DMS 273 (cell line): ENCODE results near the gene UBAP1L.

Experiments
- DNase-seq: peaks from one replicate; lab custom pipeline; 2025; ENCODE audit not compliant: unreplicated experiment; lab: John Stamatoyannopoulos, UW

The UBAP1L gene

DNA sequence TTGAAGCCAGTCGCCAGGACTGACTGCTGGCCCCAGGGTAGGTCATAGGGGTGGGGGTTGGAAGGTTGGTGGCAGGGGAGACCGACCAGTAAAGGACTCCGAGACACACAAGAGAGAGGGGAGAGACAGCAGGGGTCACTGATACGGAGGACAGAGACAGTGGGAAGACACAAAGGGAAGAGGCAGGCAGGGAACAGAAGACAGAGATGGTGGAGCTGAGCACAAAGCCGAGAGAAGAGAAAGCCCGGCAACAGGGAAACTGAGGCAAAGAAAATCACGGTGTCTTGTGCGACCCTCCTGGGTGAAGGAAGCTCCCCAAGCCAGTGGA is 47.7 kb downstream of the UBAP1L start:
- DNase-seq = no peak

- DNase-seq = no peak
These were observed 48.2 kb downstream of the UBAP1L start for GRCh38 chr15:65066635-65067316.

DNA sequence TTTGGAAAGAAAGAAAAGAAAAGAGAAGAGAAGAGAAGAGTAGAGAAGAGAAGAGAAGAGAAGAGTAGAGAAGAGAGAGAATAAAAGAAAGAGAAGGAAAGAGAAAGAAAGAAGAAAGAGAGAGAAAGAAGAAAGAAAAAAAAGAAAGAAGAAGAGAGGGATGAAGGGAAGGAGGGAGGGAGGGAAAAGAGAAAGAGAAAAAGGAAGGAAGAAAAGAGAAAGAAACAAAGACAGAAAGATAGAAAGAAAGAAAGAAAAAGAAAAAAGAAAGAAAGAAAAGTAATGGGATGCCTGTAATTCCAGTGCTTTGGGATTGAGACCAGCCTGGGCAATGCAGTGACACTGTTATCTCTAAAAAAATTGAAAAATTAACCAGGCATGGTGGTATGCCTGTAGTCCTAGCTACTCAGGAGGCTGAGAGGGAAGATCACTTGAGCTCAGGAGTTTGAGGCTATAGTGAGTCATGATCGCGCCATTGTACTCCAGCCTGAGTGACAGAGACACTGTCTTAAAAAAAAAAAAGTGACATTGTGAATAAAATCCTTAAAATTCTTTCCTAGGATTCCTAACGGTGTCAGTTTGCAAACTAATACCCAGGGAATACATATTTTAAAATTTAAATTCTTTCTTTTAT is 48.9 kb downstream of the UBAP1L start:
- no peak for DNase-seq

DNA sequence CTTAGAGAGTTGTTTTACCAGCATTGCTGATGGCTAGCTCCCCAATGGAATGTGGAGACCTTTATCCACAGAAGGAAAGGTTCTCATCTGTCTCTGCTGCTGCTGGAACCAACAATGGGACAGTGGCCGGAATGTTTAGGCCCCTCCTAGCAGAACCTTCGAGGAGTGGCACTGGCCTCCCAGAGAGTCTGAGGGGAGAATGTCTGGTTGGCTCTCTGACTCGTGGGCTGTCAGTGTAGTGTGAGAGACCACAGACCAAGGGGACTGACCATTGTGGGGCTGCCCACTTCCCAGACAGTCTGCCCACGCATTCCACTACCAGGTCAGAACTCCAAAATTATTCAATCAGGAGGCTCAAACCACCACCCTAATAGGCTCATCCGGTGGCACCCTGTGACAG is 52.3 kb downstream of the UBAP1L start:
- DNase-seq = no peak

DNA sequence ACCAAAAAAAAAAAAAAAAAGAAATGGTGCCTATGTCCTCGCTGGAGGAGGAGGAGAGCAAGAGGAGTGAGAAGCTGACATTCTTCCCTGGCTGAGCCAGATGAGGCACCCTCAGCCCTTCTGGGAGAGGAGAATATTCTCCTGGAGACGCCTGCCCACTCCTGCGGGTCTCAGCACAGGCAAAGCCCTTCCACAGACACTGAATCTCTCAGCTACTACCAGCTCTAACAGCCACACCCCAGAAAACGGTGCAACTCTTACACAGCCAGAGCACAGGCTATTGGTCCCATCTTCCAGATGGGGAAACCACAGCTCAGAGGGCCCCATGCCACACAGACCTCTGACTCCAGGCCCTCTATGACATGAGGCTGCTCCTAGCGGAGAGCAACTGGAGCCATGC is 52.9 kb downstream of the UBAP1L start:
- no peak for DNase-seq

GRCh38 chr15:65060641-65061397 is 54.2 kb downstream of the UBAP1L start:
- no peak for DNase-seq

DNA sequence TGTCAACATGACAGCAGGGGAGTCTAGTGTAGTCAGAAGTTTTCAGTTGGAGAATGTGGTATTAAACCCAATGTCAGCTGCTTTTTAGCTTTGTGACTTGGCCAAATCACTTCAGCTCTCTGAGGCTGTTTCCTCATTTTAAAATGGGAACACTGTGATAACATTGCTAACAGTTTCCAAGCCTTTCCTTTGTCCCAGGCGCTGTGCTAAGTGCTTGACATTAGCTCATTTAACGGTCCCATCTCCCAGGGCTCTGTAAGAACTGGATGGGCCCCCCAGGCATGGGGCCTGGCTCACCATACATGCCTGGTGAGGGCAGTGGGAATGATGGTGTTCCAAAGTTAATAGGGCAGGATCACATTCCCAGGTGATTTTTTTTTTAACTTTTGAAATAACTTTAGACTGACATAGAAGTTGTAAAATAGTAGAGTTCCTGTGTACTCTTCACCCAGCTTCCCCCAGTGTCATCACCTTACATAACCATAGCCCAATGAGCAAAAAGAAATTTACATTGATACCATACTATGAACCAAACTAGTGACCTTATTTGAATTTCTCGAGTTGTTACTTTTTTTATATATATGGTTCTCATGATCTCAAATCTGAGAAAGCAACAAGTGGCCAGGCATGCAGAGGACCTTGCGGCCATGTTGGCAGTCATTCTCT is 54.9 kb downstream of the UBAP1L start:
- no peak for DNase-seq

- no peak for DNase-seq
These were observed 55.6 kb downstream of the UBAP1L start for GRCh38 chr15:65059369-65059750.

- DNase-seq = no peak
These were observed 56.3 kb downstream of the UBAP1L start for GRCh38 chr15:65058394-65059368.

DNA sequence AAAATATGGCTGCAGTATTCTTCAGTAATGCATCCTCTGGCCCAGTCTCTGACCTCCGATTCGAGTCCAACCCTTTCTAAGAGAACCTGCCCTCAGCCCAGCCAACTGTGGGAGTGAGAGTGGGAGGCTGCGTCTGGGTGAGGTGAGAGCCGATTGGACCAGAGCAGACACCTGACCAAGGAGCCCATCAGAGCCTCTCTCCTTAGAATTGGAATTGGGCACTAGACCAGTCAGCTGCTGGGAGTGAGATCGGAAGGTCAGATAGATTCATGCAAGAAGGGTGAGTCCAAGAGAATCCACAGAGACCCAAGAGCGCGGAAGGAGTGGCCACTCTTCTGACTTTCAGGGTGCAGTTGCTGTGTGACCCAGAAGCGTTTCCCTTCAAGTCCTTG is 57.5 kb downstream of the UBAP1L start:
- no peak for DNase-seq

GRCh38 chr15:65056868-65057548 is 58.0 kb downstream of the UBAP1L start:
- DNase-seq = no peak

- DNase-seq = no peak
These were observed 58.9 kb downstream of the UBAP1L start for GRCh38 chr15:65056106-65056505.

DNA sequence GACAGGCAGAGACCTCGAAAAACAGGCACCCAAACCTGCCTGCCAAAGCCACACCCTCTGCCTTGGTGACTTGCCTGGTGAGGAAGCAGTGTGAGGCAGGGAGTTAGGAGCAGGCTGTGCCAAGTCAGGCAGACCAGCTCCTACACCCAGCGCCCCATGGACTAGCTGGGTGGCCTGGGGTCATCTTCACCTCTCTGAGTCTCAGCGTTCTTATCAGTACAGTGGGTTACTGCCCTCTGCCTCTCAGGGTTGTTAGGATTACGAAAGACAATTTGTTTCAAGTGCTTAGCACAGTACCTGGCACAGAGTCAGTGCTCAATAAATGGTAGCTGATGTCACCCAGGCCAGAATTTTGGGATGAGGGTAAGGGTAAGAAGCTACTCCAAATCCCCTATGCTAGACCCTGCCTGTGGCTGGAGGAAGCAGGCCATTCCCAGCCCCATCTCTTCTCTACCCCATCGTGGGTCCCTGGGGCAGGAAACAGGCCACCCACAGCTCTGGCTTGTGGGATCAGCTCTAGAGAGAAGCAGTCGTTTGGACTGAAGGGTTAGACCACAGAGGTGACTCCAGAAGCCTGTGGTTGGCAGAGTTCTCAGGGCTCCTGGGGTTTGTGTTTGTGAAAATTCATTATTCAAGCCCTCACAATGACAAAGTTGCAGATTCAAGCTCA is 59.7 kb downstream of the UBAP1L start:
- DNase-seq = no peak

DNA sequence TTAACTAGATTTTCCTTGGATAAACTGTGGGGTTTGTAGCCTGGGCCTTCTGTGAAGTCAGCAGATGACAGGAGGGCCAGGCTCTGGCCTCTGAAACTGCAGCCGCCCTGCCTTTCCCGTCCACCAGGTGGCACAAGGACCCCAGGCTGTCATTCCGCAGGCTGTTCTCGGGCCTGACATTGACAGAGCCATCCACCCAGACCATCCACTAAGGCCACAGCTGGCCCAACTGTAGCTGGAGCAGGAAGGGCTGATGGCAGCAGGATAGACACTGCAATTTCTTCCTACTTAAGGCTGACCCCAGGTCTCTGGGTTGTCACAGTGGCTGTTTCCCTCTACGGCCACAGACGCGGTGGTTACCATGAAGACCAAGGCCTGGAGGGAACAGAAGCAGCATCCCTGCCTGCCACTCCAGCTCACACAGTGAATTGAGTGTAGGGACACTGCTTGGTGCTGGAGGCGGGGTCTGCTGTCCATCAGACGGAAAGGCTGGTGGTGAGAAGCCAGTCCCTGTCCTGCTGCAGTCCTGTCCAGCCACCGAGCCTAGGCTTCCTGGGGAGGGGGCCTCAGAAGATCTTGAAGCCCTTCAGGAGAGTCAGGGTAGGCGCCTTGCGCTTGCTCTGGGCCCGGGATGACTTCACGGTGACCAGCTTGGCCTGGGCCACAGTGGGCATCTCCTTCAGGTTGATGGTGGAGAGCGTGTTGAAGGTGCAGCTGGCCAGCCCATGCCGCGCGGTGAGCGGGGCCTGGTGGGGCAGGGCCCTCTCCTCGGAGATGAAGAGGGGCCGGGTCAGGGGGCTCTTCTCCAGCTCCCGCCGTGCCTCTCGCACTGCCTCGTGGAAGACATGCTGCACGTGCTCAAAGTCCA is 60.4 kb downstream of the UBAP1L start:
- peak; percentile 75 for DNase-seq

DNA sequence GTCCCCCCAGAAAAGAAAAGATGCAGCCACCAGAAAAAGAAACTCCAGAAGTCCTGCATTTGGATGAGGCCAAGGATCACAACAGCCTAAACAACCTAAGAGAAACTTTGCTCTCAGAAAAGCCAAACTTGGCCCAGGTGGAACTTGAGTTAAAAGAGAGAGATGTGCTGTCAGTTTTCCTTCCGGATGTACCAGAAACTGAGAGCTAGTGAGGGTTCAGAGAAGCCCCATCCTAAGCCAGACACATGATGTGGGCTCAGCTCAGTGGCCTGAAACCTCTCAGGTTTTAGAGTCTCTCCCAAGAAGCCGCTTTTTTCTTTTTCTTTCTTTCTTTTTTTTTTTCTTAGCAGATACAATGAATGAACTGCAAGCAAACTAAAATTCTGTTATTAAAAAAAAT is 62.0 kb downstream of the UBAP1L start:
- DNase-seq = no peak

DNA sequence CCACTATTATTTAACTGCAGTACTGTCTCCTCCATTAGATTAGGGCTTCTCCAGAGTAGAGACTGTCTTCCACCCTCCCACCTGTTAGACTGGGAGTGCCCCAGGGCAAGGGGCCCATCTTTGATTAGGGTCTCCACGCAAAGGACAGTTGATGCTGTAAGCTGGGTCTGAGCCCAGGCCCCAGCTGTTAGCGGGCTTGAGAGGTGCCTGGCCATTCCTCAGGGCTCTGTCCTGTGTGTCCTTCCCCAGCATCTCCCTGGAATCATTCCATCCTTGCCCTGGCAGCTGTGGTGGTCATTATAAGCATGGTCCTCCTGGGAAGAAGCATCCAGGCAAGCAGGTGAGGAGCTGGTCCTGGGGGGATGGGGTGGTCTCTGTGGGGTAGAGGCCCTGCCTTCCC is 63.7 kb downstream of the UBAP1L start:
- no peak for DNase-seq

DNA sequence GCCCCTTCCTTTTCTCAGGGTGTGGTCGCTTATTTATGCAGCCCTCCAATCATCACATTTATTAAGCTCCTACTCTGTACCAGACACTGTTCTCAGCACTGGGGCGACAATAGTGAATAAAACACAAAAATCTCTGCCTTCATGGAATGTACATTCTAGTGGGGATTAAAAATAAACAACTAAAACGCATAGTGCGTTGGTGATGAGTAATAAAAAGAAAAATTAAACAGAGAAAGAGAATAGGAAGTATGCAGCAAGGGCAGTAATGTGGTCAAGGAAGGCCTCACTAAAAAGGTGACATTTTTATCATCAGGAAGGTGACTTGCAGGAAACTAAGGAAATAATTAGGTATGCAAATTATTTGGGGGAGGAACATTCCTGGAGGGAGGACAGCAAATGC is 64.7 kb downstream of the UBAP1L start:
- no peak for DNase-seq

DNA sequence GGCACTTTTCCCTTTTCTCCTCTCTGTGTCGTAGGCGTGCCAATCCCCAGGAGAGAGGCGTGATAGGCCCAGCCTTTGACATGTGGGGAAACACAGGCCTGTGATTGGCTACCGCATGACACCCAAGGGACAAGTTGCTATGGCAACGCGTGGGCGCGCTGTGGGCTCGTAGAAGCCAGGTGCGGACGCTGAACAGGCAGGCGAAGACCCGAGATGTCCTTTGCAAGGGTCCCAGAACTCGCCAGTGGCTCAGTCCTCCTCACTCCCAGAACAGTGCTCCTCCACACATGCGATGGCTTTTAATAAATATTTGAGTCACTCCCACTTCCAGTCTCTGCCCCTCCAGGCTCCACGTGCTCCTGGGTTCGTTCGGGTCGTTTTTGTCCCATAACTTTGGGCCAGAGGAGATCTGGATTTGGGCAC is 65.6 kb downstream of the UBAP1L start:
- peak; percentile 96 for DNase-seq

GRCh38 chr15:65048241-65048640 is 66.8 kb downstream of the UBAP1L start:
- no peak for DNase-seq
